HFFc6 (cell line): ENCODE measurements around the gene PTPRM. TPM values are rescaled to one million over a fixed set of nuclear protein-coding genes. Genes with fewer than 3 reads are reported as not detected.
A peak's percentile ranks its signal among the peaks of the same experiment; 100 is the strongest.
"Not testable (repeated sequence)": the region's sequence is repeated elsewhere in the genome, so short reads cannot be mapped to it uniquely, and the experiment has no call there.

Experiments used
- DNase-seq: peaks from one replicate; pipeline ENCODE4 v3.0.0-alpha.2; 2018
- H3K27ac Mint-ChIP-seq: 2 replicates; pipeline ENCODE4 v1.8.0; 2020; ENCODE audit warnings: mild to moderate bottlenecking, mixed read lengths
- H3K27me3 Mint-ChIP-seq: 2 replicates; pipeline ENCODE4 v1.8.0; 2021; ENCODE audit warnings: mild to moderate bottlenecking, moderate library complexity, mixed read lengths; ENCODE audit not compliant: insufficient read depth
- H3K36me3 Mint-ChIP-seq: 2 replicates; pipeline ENCODE4 v1.8.0; 2021; ENCODE audit warnings: low read depth, mixed read lengths
- H3K4me1 Mint-ChIP-seq: 2 replicates; pipeline ENCODE4 v1.8.0; 2020; ENCODE audit warnings: low read depth, mixed read lengths
- H3K4me3 Mint-ChIP-seq: 2 replicates; pipeline ENCODE4 v1.8.0; 2020; ENCODE audit warnings: mild to moderate bottlenecking, moderate library complexity, mixed read lengths
- H3K9me3 Mint-ChIP-seq: 2 replicates; pipeline ENCODE4 v1.8.0; 2020; ENCODE audit warnings: mild to moderate bottlenecking, mixed read lengths
- total RNA-seq, 6 experiments: library from RNA; stranded (reverse); fragmentation: NEBNext Ultra II Directional; extraction: Animal tissue kit (Norgen Biotek cat#: 25700); gene quantifications; 2 replicates in 1 of 6; 3 replicates in 5 of 6; pipeline ENCODE4 v1.2.3, GENCODE V29; 2021
- TF ChIP-seq, protein P1 (sequence below): fragments of 200-600 bp; sonication (generic); IDR thresholded peaks from 2 replicates; pipeline ENCODE4 v1.5.0; 2021; ENCODE audit warnings: antibody characterized with exemption, mild to moderate bottlenecking

The PTPRM gene
- total RNA-seq, 6 experiments from 2014 or later, result 39.4 to 49.8 (median 43.8) TPM

GRCh38 chr18:8439055-8439454 is 871.9 kb downstream of the PTPRM start:
- H3K36me3 Mint-ChIP-seq, result no peaks in the 10 kb centered on the region
- H3K9me3 Mint-ChIP-seq, result no peaks in the 10 kb centered on the region; the same call in 1 of the 2 replicates
- H3K4me3 Mint-ChIP-seq, result no peak overlapping the region
- no peaks in the 10 kb centered on the region for H3K4me1 Mint-ChIP-seq
- TF ChIP-seq, protein P1, sequence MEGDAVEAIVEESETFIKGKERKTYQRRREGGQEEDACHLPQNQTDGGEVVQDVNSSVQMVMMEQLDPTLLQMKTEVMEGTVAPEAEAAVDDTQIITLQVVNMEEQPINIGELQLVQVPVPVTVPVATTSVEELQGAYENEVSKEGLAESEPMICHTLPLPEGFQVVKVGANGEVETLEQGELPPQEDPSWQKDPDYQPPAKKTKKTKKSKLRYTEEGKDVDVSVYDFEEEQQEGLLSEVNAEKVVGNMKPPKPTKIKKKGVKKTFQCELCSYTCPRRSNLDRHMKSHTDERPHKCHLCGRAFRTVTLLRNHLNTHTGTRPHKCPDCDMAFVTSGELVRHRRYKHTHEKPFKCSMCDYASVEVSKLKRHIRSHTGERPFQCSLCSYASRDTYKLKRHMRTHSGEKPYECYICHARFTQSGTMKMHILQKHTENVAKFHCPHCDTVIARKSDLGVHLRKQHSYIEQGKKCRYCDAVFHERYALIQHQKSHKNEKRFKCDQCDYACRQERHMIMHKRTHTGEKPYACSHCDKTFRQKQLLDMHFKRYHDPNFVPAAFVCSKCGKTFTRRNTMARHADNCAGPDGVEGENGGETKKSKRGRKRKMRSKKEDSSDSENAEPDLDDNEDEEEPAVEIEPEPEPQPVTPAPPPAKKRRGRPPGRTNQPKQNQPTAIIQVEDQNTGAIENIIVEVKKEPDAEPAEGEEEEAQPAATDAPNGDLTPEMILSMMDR, result no peak
- DNase-seq, result no peak
- H3K27me3 Mint-ChIP-seq, result peaks cover 22% of the 10 kb centered on the region
- no peak overlapping the region for H3K27ac Mint-ChIP-seq

- TF ChIP-seq, protein P1, result no peak
- Mint-ChIP-seq H3K9me3 (no peaks in the 10 kb centered on the region; the same call in 1 of the 2 replicates), H3K4me1 (peaks cover 10% of the 10 kb centered on the region), H3K27me3 (peaks cover 14% of the 10 kb centered on the region), H3K27ac (no peak overlapping the region), H3K36me3 (no peaks in the 10 kb centered on the region), H3K4me3 (no peak overlapping the region)
- no peak for DNase-seq
Observed at GRCh38 chr18:8443505-8443904, 876.4 kb downstream of the PTPRM start.

- not testable (repeated sequence) for H3K4me3 Mint-ChIP-seq, H3K9me3 Mint-ChIP-seq, DNase-seq, H3K27ac Mint-ChIP-seq, H3K36me3 Mint-ChIP-seq
- Mint-ChIP-seq H3K4me1 (peaks cover 11% of the 10 kb centered on the region), H3K27me3 (peaks cover 22% of the 10 kb centered on the region)
Observed at GRCh38 chr18:8446936-8447335, 879.8 kb downstream of the PTPRM start.

DNA sequence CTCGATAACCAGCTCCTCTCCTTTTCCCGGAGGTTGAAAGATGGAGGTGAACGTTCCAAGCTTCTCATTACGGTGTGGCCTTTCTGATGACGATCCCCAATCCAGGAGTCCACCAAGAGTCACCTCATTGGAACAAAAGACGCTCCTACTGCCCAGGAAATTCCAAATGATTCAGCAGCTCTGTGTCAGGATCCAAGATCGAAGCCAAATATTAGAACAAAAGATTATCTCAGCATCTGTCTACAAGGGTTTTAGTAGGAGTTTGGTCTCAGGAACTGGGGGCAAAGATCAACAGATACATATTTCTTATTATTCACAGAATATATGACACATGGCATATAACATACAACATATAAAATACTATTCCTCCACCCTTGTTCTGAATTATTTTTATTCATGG is 881.0 kb downstream of the PTPRM start:
- Mint-ChIP-seq H3K9me3 (no peaks in the 10 kb centered on the region), H3K27me3 (peaks cover 22% of the 10 kb centered on the region), H3K4me3 (no peak overlapping the region), H3K27ac (no peak overlapping the region), H3K36me3 (no peaks in the 10 kb centered on the region), H3K4me1 (peaks cover 11% of the 10 kb centered on the region)
- no peak for DNase-seq
- TF ChIP-seq, protein P1, result no peak

GRCh38 chr18:8450013-8450412 is 882.9 kb downstream of the PTPRM start:
- DNase-seq, result no peak
- no peak overlapping the region for H3K4me3 Mint-ChIP-seq
- no peaks in the 10 kb centered on the region for H3K36me3 Mint-ChIP-seq
- H3K27ac Mint-ChIP-seq, result no peak overlapping the region
- H3K4me1 Mint-ChIP-seq, result peaks cover 11% of the 10 kb centered on the region
- H3K27me3 Mint-ChIP-seq, result peaks cover 22% of the 10 kb centered on the region
- TF ChIP-seq, protein P1, result peak; percentile 78
- no peaks in the 10 kb centered on the region for H3K9me3 Mint-ChIP-seq

DNA sequence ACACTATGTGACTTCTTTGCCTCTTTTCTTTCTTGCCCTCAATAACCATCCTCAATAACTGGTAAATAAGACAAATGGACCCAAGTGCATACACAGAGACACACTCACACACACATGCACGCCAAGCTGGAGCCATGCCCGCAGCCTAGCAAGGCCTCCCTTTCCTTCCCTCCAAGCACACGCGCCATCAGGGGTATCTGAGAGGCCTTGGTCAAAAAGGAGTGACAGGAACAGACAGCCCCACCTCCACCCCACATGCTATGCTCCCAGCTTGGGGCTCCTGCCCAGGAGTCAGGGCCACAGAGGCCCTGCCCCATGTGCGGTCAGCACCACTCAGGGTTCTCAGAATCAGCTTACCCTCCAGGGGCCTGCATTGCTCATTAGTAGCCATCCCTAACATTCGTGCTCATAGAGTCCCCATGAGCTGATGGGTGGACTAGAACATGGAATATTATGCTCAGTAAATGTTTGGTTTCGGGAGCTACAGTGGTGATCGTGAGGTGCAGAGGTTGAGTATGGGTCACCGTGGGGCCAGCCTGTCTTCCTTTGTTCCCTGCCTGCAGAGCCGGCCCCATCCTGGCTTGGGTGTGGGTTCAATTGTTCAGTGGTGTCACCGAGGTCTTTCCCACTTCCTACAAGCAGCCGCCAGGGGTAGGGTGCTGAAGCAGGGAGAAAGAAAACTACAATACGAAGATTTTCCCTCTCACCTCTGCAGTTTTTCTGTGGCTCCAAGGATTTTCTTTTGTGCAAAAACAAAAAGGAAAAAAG is 884.0 kb downstream of the PTPRM start:
- H3K4me1 Mint-ChIP-seq, result peaks cover 11% of the 10 kb centered on the region
- H3K27ac Mint-ChIP-seq, result no peak overlapping the region
- TF ChIP-seq, protein P1, result no peak
- peaks cover 26% of the 10 kb centered on the region for H3K27me3 Mint-ChIP-seq
- H3K4me3 Mint-ChIP-seq, result no peak overlapping the region
- DNase-seq, result no peak
- no peaks in the 10 kb centered on the region for H3K36me3 Mint-ChIP-seq
- H3K9me3 Mint-ChIP-seq, result no peaks in the 10 kb centered on the region
